Measurements from ENCODE around the gene RPS6KA5.
"Not testable (repeated sequence)": the region's sequence is repeated elsewhere in the genome, so short reads cannot be mapped to it uniquely, and the experiment has no call there.

RPS6KA5 gene

GRCh38 chr14:90830931-90831701, 229.3 kb downstream of the RPS6KA5 start:
- DNase-seq (ENCODE audit: low read depth in 2 of 2), result no peak

GRCh38 chr14:90829677-90830076, 230.8 kb downstream of the RPS6KA5 start:
- DNase-seq (ENCODE audit: low read depth in 2 of 2), result no peak

- DNase-seq (ENCODE audit: low read depth in 2 of 2), result no peak
Measured at GRCh38 chr14:90828642-90829487, 231.6 kb downstream of the RPS6KA5 start.

GRCh38 chr14:90827919-90828610, 232.4 kb downstream of the RPS6KA5 start:
- DNase-seq (ENCODE audit: low read depth in 2 of 2), result peak; percentile 79 to 83

GRCh38 chr14:90823542-90823941, 236.9 kb downstream of the RPS6KA5 start:
- not testable (repeated sequence) for DNase-seq (ENCODE audit: low read depth in 2 of 2)

- peak; percentile 63 to 64 for DNase-seq (ENCODE audit: low read depth in 2 of 2)
Measured at GRCh38 chr14:90820958-90821357, 239.5 kb downstream of the RPS6KA5 start.

- no peak for DNase-seq (ENCODE audit: low read depth in 2 of 2)
Measured at GRCh38 chr14:90819734-90820393, 240.6 kb downstream of the RPS6KA5 start.

GRCh38 chr14:90818715-90819114, 241.7 kb downstream of the RPS6KA5 start:
- no peak for DNase-seq (ENCODE audit: low read depth in 2 of 2)

GRCh38 chr14:90816681-90817436, 243.6 kb downstream of the RPS6KA5 start:
- DNase-seq (ENCODE audit: low read depth in 2 of 2), result no peak

GRCh38 chr14:90815822-90816662, 244.4 kb downstream of the RPS6KA5 start, which contains the start of gene TTC7B:
Gene TTC7B, minus strand, starts transcription at chr14:90816430. Its CDS starts 135 bp downstream, at chr14:90816295.
- DNase-seq (ENCODE audit: low read depth in 2 of 2), result no peak

GRCh38 chr14:90815572-90815821, 244.9 kb downstream of the RPS6KA5 start:
- no peak for DNase-seq (ENCODE audit: low read depth in 2 of 2)

- DNase-seq (ENCODE audit: low read depth in 2 of 2), result no peak
Measured at GRCh38 chr14:90814806-90815571, 245.5 kb downstream of the RPS6KA5 start.

- DNase-seq (ENCODE audit: low read depth in 2 of 2), result no peak
Measured at GRCh38 chr14:90813442-90813841, 247.0 kb downstream of the RPS6KA5 start.

GRCh38 chr14:90812109-90812508, 248.3 kb downstream of the RPS6KA5 start:
- no peak for DNase-seq (ENCODE audit: low read depth in 2 of 2)

GRCh38 chr14:90811641-90812040, 248.8 kb downstream of the RPS6KA5 start:
- DNase-seq (ENCODE audit: low read depth in 2 of 2), result no peak

- DNase-seq (ENCODE audit: low read depth in 2 of 2), result no peak
Measured at GRCh38 chr14:90810806-90811205, 249.6 kb downstream of the RPS6KA5 start.

GRCh38 chr14:90809530-90810312, 250.7 kb downstream of the RPS6KA5 start:
- DNase-seq (ENCODE audit: low read depth in 2 of 2), result no peak

GRCh38 chr14:90808759-90809529, 251.5 kb downstream of the RPS6KA5 start:
- no peak for DNase-seq (ENCODE audit: low read depth in 2 of 2)

Measured in stimulated activated CD8-positive, alpha-beta memory T cell treated with anti-CD3 and anti-CD28 coated beads, Interleukin-15, amount 100 ng/mL, for 4 hours (primary cell).